ENCODE measurements around the gene HLCS.
"Not testable (repeated sequence)": the region's sequence is repeated elsewhere in the genome, so short reads cannot be mapped to it uniquely, and the experiment has no call there.

The HLCS gene

DNA sequence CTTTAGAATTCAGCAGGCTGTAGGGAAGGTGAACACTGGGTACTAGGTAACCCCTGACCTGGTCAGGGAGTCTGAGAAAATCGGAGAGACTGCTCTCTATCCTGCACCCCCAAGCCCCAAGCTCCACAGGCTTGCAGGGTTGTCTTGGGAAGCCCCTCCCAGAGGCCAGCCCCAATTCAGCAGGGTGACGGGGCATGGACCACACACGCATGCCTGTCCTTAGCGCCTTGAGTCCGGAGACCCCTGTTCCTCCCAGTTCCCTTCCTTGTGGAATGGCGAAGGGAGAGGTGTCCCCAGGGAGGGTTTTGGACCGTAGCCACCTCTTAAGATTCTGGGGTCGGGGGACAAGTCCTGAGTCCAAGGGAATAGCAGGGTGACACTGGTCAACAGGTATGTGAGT is 116.1 kb downstream of the HLCS start:
- no peak for DNase-seq (ENCODE audit: low read depth in 2 of 2)

DNA sequence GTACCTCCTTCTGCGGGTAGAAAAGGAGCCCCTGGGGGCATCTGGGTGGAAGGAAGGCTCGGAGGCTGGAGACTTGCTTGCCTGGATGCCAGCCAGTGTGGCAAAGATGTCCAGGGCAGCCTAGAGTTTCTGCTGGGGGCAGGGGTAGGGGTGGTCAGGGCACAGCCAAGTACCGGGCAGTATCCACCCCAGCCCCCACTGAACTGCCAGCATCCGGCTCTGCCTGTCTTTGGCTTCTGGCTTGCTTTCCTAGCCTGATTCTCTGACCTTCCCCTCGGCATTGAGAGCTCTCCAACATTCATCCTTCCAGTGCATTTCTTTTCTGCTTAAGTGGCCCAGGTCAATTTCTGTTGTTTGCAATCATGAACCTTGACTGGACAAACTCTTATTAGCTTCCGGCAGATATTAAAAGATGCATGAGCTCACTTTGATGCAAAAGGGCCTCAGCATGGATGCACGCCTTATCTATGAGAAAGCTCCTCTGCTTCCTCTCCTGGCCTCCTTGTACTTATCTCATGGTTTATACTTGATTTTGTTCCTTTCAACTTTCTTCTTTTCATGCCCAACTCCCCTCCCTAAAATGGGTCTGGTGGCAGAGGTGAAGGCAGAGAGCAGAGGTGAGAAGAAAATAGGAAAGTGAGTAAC is 116.9 kb downstream of the HLCS start:
- no peak for DNase-seq (ENCODE audit: low read depth in 2 of 2)

DNA sequence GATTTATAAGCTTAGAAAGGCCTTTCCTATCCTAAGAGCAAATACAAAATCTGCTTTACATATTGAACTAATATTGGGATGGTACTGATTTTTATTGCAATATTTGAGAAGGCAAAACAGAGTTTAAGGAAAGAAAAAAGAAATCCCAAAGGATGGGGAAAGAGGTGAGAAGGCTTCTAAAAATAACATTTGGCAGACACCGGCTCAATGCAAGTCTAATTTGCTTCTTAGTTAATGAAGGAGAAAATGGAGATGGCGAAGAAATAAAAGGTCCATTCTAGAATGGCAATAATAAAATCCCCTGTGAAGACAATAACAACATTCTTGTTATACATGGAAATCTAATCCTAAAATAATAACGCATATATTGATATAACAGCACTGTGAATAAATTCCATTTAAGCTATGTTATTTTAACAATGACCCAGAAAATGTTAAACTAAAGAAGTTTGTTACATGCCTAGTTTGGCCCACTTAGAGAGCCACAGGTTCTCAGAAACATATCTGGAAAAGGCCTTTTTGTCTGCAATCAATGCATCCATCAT is 117.7 kb downstream of the HLCS start:
- DNase-seq (ENCODE audit: low read depth in 2 of 2), result no peak

DNA sequence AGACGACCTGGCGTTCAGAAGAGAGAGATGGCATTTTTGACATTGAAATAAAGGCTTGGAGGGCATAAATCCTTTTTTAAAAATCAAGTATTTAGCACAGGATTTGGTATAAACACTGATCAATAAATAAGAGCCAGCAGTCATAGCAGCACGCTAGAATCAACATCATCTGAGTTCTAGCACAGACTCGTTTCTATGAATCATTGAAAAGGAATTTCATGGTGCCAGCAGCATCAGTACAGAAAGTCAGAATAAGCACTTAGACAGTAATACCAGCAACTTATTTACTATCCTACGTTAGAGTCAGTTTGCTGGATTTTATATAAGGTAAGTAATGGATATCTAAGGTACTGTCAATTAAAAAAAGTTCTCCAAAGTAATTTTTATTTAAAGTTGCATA is 119.3 kb downstream of the HLCS start:
- peak in 1 of 2 experiments; percentile 38 for DNase-seq (ENCODE audit: low read depth in 2 of 2)

DNA sequence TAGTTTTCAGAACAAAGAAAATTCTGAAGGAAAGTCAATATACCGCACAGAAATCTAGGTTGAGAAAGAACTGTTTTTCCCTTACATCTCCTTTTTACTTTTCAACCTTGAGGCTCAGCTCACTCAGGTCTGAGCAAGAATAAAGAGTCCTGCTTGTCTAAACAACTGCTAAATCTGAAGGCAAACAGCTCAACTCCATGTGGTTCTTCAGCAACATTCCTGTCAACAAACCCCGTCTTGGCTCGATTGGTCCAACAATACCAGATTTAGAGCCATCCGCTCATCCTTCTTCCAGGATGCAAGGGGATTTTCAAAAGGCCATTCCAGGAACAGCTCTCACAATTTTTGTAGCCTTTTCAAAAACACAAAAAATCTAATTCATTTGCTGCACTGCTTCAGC is 119.8 kb downstream of the HLCS start:
- no peak for DNase-seq (ENCODE audit: low read depth in 2 of 2)

DNA sequence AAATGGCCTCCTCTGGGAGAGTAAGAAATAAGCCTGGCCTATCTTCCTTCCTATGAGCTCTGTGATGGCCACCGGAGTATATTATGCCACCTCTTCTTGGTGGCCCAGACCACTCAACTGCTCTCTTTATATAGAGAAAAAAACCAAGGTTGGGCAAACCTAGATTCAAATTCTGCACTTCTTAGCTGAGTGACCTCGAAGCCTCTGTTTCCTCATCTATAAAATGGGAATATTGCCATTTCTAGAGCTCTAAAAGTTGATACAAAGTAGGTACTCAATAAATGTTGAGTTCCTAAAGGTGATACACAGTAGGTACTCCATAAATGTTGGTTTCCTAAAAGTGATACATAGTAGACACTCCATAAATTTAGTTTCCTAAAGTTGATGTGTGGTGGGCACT is 120.7 kb downstream of the HLCS start:
- DNase-seq (ENCODE audit: low read depth in 2 of 2), result no peak

DNA sequence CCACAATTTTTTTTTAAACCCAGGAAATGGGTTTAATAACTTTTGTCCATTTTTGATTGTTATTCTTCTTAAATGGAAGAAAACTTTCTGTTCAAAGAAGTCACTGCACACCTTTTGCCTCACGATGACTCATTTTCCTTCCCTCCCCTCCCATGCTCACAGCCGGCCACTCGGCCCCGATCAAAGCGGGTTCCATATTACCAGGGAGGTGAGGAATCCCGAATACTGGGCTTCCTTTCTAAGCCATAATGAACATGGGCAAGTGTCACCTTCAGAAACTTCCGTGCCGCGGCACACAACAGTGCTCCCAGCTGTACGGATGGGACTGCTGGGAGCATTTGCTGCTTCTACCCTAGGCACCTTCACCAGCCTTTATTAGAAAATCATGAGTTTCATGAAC is 121.4 kb downstream of the HLCS start:
- DNase-seq (ENCODE audit: low read depth in 2 of 2), result no peak

DNA sequence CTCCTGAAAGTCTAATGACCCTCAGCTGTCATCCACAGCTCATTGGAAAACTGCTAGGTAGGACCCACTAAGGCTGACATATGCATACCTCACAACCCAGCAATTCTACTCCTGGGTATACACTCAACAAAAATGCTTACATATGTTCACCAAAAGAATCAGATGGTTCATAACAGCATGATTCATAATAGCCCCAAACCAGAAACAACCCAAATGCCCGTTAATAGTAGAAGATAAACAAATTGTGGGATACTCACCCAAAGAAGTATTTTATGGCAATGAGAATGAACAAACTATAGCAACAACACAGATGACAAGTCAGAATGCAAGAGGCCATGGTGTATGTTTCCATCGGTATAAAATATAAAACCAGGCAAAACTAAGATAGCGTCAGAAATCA is 124.6 kb downstream of the HLCS start:
- no peak for DNase-seq (ENCODE audit: low read depth in 2 of 2)

DNA sequence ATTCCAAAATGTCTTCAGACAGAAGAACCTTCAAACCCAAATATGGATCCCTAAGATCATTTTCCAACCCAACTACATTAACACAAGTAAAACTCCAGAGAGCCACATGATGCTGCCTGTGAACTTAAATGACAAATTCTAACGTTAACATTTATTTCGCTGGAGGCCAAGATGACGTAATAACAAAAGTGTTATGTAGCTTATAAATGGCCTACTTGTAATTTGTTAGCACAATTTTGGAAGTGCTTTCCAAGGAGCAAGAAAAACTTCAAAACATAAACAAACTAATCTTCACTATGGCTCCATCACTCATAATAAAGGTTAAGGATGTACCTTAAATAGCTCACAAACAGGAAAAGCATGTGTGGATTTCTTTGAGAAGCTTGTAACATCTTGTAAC is 126.7 kb downstream of the HLCS start:
- DNase-seq (ENCODE audit: low read depth in 2 of 2), result no peak

DNA sequence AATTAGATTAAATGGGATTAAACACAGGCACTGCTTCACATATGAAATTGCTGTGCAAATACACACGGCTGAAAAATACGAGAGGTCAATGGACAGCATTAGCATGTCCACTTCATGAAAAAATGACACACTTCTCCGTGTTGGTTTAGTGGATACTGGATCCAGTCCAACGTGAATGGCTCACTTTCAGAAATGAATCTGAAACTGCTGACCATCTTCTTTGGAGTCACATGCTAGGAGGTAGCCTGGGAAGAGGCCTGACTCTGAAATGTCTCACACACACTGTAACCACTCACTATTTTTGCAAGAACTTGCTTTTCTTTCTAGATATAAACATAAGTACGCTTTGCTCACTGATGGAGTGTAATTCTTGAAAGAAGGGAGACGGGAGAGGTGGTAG is 127.3 kb downstream of the HLCS start:
- DNase-seq (ENCODE audit: low read depth in 2 of 2), result no peak

DNA sequence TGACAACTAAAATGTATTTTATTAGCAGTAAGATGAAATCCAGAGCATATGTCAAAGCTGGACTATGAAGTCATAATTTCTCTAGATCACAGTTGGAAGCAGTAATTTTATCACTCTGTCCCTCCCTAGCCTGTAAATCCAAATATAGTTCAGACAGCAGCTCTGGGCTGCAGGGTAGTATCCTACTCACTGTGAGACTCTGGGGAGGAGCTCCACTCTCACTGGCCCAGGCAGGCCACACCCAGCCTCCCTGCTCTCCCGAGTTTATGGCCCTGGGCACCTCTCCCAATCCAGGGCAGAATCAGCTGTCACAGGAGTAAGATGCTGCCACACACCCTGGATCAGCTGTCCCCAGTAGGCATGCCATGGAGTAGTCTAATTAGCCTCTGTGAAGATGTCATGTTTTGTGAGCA is 131.1 kb downstream of the HLCS start:
- DNase-seq (ENCODE audit: low read depth in 2 of 2), result no peak

DNA sequence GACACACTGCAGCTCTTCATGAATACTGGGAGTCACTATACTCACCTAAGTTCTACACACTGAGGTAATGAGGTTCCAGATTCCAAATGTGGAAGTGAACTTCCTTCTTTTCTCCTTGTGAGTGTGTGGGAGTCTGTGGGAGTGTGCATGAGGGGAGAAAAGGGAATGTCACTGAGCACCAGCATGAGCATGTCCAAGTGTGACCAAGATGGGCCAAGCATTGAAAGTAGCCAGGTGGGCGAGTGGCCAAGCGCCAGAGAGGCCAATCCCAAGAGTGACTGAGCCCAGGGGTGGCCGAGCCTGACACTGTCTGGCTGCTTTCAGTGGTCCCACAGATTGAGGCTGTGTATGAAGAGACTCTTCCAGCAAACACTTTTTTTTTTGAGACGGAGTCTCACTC is 132.3 kb downstream of the HLCS start:
- DNase-seq (ENCODE audit: low read depth in 2 of 2), result no peak

DNA sequence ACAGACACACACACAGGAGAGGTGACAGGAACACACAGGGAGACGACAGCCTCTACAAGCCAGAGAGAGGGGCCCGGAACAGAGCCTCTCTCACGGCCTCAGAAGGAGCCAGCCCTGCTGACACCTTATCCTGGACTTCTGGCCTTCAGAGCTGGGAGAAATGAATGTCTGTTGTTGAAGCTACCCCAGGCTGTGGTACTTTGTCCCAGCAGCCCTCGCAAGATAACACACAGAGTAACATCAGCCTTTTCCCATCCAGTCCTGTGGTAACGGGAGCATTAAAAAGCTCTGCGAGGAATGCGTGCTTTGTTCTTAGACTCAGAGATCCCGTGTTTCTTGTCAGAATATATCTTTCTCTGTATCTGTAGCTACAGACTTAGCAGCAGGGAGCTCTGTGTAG is 136.4 kb downstream of the HLCS start:
- DNase-seq (ENCODE audit: low read depth in 2 of 2), result no peak

DNA sequence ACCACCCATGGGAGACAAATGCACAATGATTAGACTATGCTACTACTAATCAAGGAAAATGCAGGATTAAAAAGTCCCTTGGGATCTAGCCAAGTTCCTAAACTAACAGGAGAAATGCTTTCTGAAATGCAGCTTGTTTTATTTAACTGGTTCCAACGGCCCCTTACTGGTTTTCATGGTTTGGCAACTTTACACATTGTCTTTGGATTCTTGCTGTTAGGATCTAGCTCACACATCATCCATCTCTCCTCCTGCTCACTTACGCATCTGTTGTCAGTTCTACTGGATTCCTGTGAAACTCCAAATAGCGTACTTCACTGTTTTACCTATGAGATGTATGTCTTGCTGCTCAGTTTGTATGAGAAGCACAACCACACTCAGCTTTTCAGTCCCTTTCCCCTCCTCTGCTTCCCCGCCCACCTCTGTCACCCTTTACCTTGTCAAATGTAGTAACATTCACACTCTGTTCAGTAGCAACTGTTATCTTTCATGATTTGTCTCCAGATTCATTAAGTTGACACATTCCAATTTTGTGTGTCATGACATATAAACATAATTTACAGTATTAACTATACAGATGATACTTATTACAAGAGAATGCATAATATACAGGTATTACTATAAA is 137.5 kb downstream of the HLCS start:
- no peak for DNase-seq (ENCODE audit: low read depth in 2 of 2)

DNA sequence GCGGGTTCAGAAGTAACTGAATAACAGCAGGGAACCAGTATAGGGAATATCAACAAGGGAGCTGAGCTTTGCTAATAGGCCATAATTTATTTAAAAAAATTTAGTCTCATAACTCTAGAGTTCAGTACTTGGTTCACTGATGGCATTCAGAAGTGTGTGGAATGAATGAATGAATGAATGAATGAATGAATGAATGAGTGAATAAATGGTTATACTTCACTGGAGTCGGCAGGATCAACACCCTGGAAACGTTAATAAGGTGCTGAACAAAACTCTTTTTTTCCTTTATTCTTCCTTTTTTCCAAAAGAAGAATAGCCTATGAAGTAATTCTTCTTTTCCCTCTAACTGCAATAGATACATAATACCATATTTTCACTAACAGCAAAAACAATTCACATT is 138.3 kb downstream of the HLCS start:
- no peak for DNase-seq (ENCODE audit: low read depth in 2 of 2)

DNA sequence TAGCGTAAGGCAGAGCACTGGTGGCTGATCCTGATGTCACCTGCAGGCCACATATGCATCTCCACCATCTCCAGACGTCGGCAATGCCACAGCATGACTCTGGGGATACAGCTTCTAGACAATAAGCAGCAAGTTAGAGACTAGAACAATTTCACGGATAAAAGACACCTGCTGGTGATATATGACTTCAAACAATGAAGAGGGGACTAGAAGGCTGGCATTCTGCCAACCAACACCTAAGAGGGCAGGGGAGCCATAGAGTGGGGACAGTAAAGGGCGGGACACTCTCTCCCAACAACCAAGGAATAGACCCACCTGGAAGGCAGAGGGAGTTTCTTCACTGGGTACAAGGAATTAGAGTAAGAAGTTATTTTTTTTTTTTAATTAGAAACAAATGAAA is 140.8 kb downstream of the HLCS start:
- DNase-seq (ENCODE audit: low read depth in 2 of 2), result no peak

DNA sequence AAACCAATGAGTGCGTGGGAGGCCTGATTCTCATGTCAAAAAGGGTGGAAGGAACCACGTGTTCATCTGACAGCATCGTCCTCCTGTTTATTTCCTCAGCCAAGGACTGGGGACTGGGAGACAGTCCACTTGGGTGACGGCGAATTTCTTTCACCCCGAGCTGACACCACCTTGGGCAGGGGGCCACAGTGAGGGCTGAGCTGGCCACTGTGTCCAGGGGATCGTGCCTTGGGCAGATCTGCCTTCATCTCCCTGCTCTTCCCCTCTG is 145.5 kb downstream of the HLCS start:
- DNase-seq (ENCODE audit: low read depth in 2 of 2), result no peak

DNA sequence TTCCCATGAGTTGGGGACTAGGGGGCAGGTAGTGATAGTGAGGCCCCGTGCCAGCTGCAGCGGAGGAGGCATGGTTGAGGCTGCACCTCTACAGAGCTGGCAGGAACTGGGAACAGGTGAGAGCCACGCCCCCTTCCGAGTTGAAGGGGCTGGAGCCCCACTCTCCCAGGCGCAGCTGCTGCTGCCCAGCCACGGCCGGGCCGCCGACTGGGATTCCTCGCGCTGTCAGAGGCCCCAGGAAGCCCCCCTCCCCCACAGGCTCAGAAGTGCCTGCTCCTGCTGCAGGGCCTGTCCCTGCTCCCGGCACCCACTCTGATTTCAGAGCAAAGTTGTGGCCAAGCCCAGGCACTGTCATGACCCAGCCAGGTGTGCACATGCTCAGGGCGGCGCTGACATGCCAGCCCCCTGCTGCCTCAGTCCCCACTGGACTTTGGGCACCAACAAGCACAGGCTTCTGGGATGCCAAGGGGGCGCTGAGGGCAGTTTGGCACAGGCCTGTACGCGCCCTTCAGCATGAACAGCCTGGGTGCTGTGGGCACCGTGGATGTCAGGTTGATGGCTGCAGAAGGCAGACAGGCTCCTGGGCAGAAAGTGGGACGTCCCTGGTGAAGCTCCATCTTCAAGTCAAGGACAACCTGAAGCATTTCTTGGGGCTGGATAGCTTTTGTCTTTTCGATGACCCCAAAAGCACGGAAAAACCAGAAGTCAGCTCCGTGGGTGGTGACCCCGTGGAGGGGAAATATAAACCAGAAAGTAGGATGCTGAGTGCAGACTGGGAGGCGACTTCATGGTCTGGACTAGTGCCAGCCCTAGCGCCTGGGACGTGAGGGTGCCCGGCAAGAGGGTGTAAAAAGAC is 146.1 kb downstream of the HLCS start:
- DNase-seq (ENCODE audit: low read depth in 2 of 2), result no peak

DNA sequence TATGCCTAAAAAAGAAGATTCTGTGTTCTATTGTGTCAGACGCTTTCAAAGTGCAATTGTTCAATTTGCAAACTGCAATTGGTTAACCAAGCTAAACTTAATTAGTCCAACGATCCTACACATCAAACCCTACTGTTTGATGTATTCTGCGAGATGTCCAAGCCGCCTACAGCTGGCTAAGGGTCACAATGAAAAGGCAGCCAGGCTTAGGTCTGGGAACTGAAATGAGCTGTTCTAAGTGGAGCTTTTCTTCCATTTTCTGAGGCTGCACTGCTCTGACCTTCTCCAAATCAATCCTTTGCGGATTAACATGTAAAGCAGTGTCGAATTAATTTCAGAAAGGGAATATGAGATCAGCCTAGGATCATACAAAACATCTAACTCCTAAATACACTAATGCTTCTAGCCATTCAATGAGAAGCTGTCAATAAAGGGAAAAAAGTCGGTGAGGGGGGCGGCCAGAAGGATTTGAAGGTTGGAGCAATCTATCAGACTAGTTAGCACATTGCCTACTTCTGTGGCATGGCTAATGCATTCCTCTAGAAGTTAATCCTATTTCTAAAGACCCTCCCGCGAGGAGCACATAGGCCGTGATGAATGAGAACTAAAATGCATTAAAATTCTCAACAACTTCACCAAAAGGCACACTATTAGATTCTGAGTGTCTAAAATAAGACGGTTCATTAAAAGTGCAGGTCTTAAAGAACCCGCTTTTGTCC is 148.6 kb downstream of the HLCS start:
- no peak for DNase-seq (ENCODE audit: low read depth in 2 of 2)

DNA sequence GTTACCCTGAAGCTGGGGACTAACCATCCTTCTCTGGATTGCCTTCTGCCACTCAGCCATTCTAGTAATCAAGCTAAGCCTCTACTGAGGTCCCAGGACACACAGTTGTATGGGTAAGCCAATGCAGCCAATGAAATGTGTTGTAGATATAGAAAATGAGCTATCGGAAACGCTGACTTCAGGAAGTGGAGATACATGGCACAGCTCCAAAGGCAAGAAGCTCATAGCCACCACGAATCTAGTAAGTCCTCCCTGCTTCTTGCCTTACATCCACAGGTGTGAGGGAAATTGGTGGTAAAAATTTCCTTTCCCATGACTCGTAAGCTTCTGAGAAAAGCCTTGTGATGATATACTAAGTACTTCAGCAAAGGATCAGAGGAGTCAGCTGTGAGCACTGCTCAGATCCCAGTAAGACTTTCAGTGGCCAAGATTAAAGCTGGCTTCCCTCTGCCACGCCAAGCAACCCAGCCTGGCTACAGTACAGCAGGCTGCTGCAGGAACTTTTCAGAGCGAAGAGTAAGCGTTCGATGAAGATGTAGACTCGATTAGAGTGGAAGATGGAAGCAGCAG is 149.8 kb downstream of the HLCS start:
- DNase-seq (ENCODE audit: low read depth in 2 of 2), result no peak

DNA sequence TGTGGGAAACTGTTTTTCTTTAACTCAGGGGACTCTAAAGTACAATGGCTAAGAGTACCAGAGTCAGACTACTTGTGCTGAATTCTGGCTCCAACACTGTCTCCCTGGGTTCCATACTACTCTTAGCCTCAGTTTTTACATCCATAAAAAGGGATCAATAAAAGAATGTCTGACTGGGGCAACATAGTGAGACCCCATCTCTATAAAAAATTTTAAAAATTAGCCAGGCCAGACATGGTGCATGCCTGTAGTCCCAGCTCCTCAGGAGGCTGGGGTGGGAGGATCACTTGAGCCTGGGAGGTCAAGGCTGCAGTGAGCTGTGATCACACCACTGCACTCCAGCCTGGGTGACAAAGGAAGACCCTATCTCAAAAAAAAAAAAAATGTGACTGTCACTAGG is 150.4 kb downstream of the HLCS start:
- DNase-seq (ENCODE audit: low read depth in 2 of 2), result not testable (repeated sequence)

DNA sequence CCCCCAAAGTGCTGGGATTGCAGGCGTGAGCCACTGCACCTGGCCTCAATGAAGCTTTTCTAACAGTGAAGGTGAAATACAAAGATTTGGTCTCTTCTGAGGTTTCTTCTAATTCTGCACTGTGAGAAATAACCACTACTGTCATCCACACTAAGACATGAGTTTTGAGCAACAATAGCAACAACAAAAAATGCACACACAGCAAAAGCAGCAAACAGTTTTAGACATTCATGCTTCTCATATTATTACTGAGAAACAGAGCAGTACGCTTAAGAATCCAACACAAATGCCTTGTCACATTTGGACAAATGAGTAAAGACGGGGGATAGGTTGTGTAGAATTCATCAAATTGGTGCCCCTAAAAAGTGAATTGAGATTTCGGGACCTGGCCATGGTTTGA is 151.2 kb downstream of the HLCS start:
- no peak for DNase-seq (ENCODE audit: low read depth in 2 of 2)

Measured in fibroblast of skin of left biceps (primary cell).